ENCODE results near the gene PDE3B. TPM values are rescaled to one million over a fixed set of nuclear protein-coding genes. Genes with fewer than 3 reads are reported as not detected.
"Not testable (repeated sequence)": the region's sequence is repeated elsewhere in the genome, so short reads cannot be mapped to it uniquely, and the experiment has no call there.

The PDE3B gene
- polyA plus RNA-seq, 1 donor: 9.9 TPM

- H3K4me1 ChIP-seq (ENCODE audit: control insufficient read depth, insufficient read depth, low read length): no peaks in the 10 kb centered on the region
- peak in 1 of 2 donors; percentile 33 for DNase-seq
- H3K4me3 ChIP-seq (ENCODE audit: low read length): no peak overlapping the region
- H3K9me3 ChIP-seq (ENCODE audit: control insufficient read depth, low read depth, low read length): peaks cover 11% of the 10 kb centered on the region
- WGBS (ENCODE audit: insufficient coverage, low lambda C conversion rate): 43% methylated on average over 1 of the region's 1 CpG
- H3K27me3 ChIP-seq (ENCODE audit: control insufficient read depth, insufficient read depth, low read length): no peaks in the 10 kb centered on the region
- H3K36me3 ChIP-seq (ENCODE audit: control insufficient read depth, insufficient read depth, low read length): no peaks in the 10 kb centered on the region
- H3K27ac ChIP-seq (ENCODE audit: low read length): no peak overlapping the region
These were observed 57.0 kb downstream of the PDE3B start for GRCh38 chr11:14700593-14700992.

DNA sequence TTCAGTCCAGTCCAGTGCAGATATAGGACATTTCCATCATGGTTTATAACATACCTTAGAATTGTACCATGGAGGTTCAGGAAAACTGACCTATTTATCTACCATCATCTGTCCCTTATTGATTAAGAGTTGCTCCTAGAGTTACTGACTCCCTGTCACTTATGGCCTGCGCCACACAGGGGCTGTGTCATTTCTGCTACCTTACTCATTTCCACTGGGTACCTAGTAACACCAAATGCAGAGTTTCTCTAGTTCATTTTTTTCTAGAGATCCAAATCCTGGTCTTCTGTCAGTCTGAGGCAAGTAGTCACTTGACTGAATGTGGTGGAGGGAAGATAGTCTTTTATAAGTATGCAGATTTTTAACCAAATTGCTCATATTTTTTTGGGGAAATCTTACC is 59.2 kb downstream of the PDE3B start:
- Histone ChIP-seq H3K27ac (ENCODE audit: low read length) (no peak overlapping the region), H3K9me3 (ENCODE audit: control insufficient read depth, low read depth, low read length) (peaks cover 11% of the 10 kb centered on the region), H3K4me1 (ENCODE audit: control insufficient read depth, insufficient read depth, low read length) (no peaks in the 10 kb centered on the region), H3K4me3 (ENCODE audit: low read length) (no peak overlapping the region), H3K36me3 (ENCODE audit: control insufficient read depth, insufficient read depth, low read length) (no peaks in the 10 kb centered on the region), H3K27me3 (ENCODE audit: control insufficient read depth, insufficient read depth, low read length) (no peaks in the 10 kb centered on the region)
- DNase-seq: no peak
- no CpG with 5 or more reads among the region's 1 CpG for WGBS (ENCODE audit: insufficient coverage, low lambda C conversion rate)

DNA sequence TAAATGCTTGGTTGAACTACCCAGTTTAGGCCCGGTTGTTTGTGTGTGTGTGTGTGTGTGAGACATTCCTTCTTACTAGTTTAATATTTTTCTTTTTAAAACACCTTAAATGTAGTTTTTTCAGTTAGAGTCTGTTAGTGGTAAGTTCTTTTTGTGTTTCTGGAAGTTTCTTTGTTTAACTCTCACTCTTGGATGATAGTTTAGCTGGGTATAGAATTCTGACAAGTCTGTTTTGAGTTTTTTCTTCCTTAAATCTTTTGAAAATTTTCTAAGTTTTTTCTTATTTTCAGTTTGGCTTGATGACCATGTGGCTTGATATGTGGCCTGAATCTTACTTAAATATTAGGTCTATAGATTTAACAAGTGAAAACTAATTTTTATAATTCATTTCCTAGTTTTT is 60.1 kb downstream of the PDE3B start:
- Histone ChIP-seq H3K36me3 (ENCODE audit: control insufficient read depth, insufficient read depth, low read length) (no peaks in the 10 kb centered on the region), H3K9me3 (ENCODE audit: control insufficient read depth, low read depth, low read length) (peaks cover 11% of the 10 kb centered on the region), H3K4me1 (ENCODE audit: control insufficient read depth, insufficient read depth, low read length) (no peaks in the 10 kb centered on the region), H3K27ac (ENCODE audit: low read length) (no peak overlapping the region), H3K27me3 (ENCODE audit: control insufficient read depth, insufficient read depth, low read length) (no peaks in the 10 kb centered on the region), H3K4me3 (ENCODE audit: low read length) (no peak overlapping the region)
- WGBS (ENCODE audit: insufficient coverage, low lambda C conversion rate): no CpG with 5 or more reads among the region's 1 CpG
- DNase-seq: no peak

- Histone ChIP-seq H3K9me3 (ENCODE audit: control insufficient read depth, low read depth, low read length) (peaks cover 11% of the 10 kb centered on the region), H3K4me1 (ENCODE audit: control insufficient read depth, insufficient read depth, low read length) (no peaks in the 10 kb centered on the region), H3K27ac (ENCODE audit: low read length) (no peak overlapping the region), H3K36me3 (ENCODE audit: control insufficient read depth, insufficient read depth, low read length) (no peaks in the 10 kb centered on the region), H3K27me3 (ENCODE audit: control insufficient read depth, insufficient read depth, low read length) (no peaks in the 10 kb centered on the region), H3K4me3 (ENCODE audit: low read length) (no peak overlapping the region)
- no peak for DNase-seq
- WGBS (ENCODE audit: insufficient coverage, low lambda C conversion rate): 100% methylated on average over 1 of the region's 2 CpGs
These were observed 61.5 kb downstream of the PDE3B start for GRCh38 chr11:14705067-14705466.

DNA sequence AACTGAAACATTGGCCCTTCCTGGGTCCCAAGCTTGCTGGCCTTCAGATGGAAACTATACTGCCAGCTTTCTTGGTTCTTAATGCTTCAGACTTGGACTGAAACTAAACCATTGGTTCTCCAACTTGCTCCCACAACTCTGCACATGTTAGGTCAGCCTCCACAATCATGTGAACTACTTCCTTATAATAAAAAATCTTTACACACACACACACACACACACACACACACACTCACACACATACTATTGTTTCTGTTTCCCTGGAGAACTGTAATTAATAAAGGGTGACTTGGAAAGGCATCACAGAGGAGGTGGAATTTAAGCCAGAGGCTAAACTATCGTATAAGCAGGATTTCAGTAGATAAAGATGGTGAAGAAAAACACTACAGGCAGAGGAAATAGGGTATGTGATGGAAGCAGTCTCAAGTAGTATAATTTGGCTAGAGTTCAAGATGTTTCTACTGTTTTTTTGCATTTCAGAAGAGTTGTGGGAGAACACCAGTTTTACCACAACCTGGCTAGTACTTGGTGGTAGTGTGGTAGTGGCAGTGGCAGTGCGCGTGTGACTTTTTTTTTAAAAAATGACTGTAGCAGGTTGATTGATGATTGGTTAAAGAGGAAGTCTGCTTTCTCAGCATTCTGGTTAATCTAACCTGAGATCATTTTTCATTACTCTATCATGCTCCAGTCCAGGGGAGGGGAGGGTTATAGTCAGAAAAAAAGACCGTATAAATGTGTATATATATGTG is 70.1 kb downstream of the PDE3B start:
- no peak for DNase-seq
- Histone ChIP-seq H3K4me3 (ENCODE audit: low read length) (no peak overlapping the region), H3K27ac (ENCODE audit: low read length) (no peak overlapping the region), H3K9me3 (ENCODE audit: control insufficient read depth, low read depth, low read length) (no peaks in the 10 kb centered on the region), H3K27me3 (ENCODE audit: control insufficient read depth, insufficient read depth, low read length) (no peaks in the 10 kb centered on the region), H3K36me3 (ENCODE audit: control insufficient read depth, insufficient read depth, low read length) (no peaks in the 10 kb centered on the region), H3K4me1 (ENCODE audit: control insufficient read depth, insufficient read depth, low read length) (no peaks in the 10 kb centered on the region)
- WGBS (ENCODE audit: insufficient coverage, low lambda C conversion rate): no CpG with 5 or more reads among the region's 4 CpGs

DNA sequence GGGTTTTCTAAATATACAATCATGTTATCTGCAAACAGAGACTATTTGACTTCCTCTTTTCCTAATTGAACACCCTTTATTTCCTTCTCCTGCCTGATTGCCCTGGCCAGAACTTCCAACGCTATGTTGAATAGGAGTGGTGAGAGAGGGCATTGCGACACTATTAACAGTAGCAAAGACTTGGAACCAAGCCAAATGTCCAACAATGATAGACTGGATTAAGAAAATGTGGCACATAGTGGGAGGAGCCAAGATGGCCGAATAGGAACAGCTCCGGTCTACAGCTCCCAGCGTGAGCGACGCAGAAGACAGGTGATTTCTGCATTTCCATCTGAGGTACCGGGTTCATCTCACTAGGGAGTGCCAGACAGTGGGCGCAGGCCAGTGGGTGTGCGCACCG is 72.1 kb downstream of the PDE3B start:
- WGBS (ENCODE audit: insufficient coverage, low lambda C conversion rate): no CpG with 5 or more reads among the region's 11 CpGs
- not testable (repeated sequence) for H3K27me3 ChIP-seq (ENCODE audit: control insufficient read depth, insufficient read depth, low read length); H3K9me3 ChIP-seq (ENCODE audit: control insufficient read depth, low read depth, low read length); H3K27ac ChIP-seq (ENCODE audit: low read length); H3K4me3 ChIP-seq (ENCODE audit: low read length); H3K36me3 ChIP-seq (ENCODE audit: control insufficient read depth, insufficient read depth, low read length); DNase-seq; H3K4me1 ChIP-seq (ENCODE audit: control insufficient read depth, insufficient read depth, low read length)

- no peak overlapping the region for H3K4me3 ChIP-seq (ENCODE audit: low read length)
- no peak for DNase-seq
- WGBS (ENCODE audit: insufficient coverage, low lambda C conversion rate): no CpG with 5 or more reads among the region's 4 CpGs
- H3K27me3 ChIP-seq (ENCODE audit: control insufficient read depth, insufficient read depth, low read length): no peaks in the 10 kb centered on the region
- H3K36me3 ChIP-seq (ENCODE audit: control insufficient read depth, insufficient read depth, low read length): no peaks in the 10 kb centered on the region
- H3K27ac ChIP-seq (ENCODE audit: low read length): no peak overlapping the region
- no peaks in the 10 kb centered on the region for H3K9me3 ChIP-seq (ENCODE audit: control insufficient read depth, low read depth, low read length)
- H3K4me1 ChIP-seq (ENCODE audit: control insufficient read depth, insufficient read depth, low read length): no peaks in the 10 kb centered on the region
These were observed 78.9 kb downstream of the PDE3B start for GRCh38 chr11:14722496-14722895.

DNA sequence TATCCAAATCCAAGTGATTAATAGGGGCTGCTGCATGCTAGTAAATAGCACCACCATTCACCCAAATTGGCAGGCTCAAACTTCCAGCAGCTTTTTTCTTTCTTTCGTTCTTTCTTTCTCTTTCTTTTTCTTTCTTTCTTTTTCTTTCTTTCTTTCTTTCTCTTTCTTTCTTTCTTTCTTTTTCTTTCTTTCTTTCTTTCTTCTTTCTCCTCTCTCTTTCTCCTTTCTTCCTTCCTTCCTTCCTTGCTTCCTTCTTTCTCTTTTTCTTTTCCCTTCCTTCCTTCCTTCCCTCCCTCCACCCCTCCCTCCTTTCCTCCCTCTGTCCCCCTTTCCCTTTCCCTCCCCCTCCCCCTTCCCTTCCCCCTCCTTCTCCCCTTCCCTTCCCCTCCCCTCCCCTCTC is 81.5 kb downstream of the PDE3B start:
- Histone ChIP-seq H3K36me3 (ENCODE audit: control insufficient read depth, insufficient read depth, low read length) (no peaks in the 10 kb centered on the region), H3K4me1 (ENCODE audit: control insufficient read depth, insufficient read depth, low read length) (no peaks in the 10 kb centered on the region), H3K4me3 (ENCODE audit: low read length) (no peak overlapping the region), H3K27ac (ENCODE audit: low read length) (no peak overlapping the region), H3K27me3 (ENCODE audit: control insufficient read depth, insufficient read depth, low read length) (no peaks in the 10 kb centered on the region), H3K9me3 (ENCODE audit: control insufficient read depth, low read depth, low read length) (no peaks in the 10 kb centered on the region)
- WGBS (ENCODE audit: insufficient coverage, low lambda C conversion rate): 100% methylated on average over 1 of the region's 1 CpG
- no peak for DNase-seq

- no peaks in the 10 kb centered on the region for H3K27me3 ChIP-seq (ENCODE audit: control insufficient read depth, insufficient read depth, low read length)
- no peak for DNase-seq
- no peak overlapping the region for H3K27ac ChIP-seq (ENCODE audit: low read length)
- H3K4me1 ChIP-seq (ENCODE audit: control insufficient read depth, insufficient read depth, low read length): no peaks in the 10 kb centered on the region
- H3K9me3 ChIP-seq (ENCODE audit: control insufficient read depth, low read depth, low read length): no peaks in the 10 kb centered on the region
- H3K36me3 ChIP-seq (ENCODE audit: control insufficient read depth, insufficient read depth, low read length): no peaks in the 10 kb centered on the region
- H3K4me3 ChIP-seq (ENCODE audit: low read length): no peak overlapping the region
These were observed 83.6 kb downstream of the PDE3B start for GRCh38 chr11:14727215-14727614.

DNA sequence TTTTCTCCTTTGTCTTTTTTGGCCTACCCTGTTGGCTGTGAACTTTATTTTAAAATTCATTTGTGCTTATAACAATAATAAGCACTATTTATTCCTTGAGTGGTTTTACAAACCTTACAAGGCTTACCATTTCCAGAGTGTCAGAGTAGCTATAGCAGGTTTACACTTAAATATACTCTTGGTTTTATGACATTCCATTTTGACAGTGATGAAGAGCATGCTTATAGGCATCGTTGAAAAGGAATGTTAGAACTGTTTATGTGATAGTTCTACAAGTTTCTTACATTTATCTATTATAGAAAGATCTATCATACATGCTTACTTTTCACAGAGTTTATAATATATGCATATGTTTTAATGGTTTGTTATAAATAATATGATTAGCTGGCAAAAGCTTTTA is 84.1 kb downstream of the PDE3B start:
- WGBS (ENCODE audit: insufficient coverage, low lambda C conversion rate): 20% methylated on average over 1 of the region's 1 CpG
- no peaks in the 10 kb centered on the region for H3K27me3 ChIP-seq (ENCODE audit: control insufficient read depth, insufficient read depth, low read length)
- no peaks in the 10 kb centered on the region for H3K9me3 ChIP-seq (ENCODE audit: control insufficient read depth, low read depth, low read length)
- no peak overlapping the region for H3K4me3 ChIP-seq (ENCODE audit: low read length)
- no peaks in the 10 kb centered on the region for H3K4me1 ChIP-seq (ENCODE audit: control insufficient read depth, insufficient read depth, low read length)
- no peaks in the 10 kb centered on the region for H3K36me3 ChIP-seq (ENCODE audit: control insufficient read depth, insufficient read depth, low read length)
- DNase-seq: no peak
- no peak overlapping the region for H3K27ac ChIP-seq (ENCODE audit: low read length)

- DNase-seq; H3K36me3 ChIP-seq (ENCODE audit: control insufficient read depth, insufficient read depth, low read length); H3K9me3 ChIP-seq (ENCODE audit: control insufficient read depth, low read depth, low read length); H3K4me3 ChIP-seq (ENCODE audit: low read length); H3K27ac ChIP-seq (ENCODE audit: low read length); H3K27me3 ChIP-seq (ENCODE audit: control insufficient read depth, insufficient read depth, low read length); H3K4me1 ChIP-seq (ENCODE audit: control insufficient read depth, insufficient read depth, low read length): not testable (repeated sequence)
- no CpG with 5 or more reads among the region's 2 CpGs for WGBS (ENCODE audit: insufficient coverage, low lambda C conversion rate)
These were observed 96.9 kb downstream of the PDE3B start for GRCh38 chr11:14740539-14740938.
